ENCODE results near the gene CXCR2. TPM values are rescaled to one million over a fixed set of nuclear protein-coding genes. Genes with fewer than 3 reads are reported as not detected.
"Not testable (repeated sequence)": the region's sequence is repeated elsewhere in the genome, so short reads cannot be mapped to it uniquely, and the experiment has no call there.

Gene CXCR2
- total RNA-seq, 3 donors from 2014 or later: 0.35 to 1.1 TPM; not detected in 1

DNA sequence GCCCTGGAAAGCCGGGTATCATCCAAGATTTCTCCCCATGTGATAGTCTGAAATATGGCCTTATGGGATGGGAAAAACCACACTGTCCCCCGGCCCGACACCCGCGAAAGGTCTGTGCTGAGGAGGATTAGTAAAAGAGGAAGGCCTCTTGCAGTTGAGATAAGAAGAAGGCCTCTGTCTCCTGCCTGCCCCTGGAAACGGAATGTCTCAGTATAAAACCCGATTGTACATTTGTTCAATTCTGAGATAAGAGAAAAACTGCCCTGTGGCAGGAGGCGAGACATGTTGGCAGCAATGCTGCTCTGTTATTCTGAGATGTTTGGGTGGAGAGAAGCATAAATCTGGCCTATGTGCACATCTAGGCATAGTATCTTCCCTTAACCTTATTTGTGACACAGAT is 30.0 kb upstream of the CXCR2 start:
- H3K4me3 ChIP-seq: no peak overlapping the region
- H3K36me3 ChIP-seq (ENCODE audit: low read depth): no peaks in the 10 kb centered on the region
- TF ChIP-seq, protein P1, sequence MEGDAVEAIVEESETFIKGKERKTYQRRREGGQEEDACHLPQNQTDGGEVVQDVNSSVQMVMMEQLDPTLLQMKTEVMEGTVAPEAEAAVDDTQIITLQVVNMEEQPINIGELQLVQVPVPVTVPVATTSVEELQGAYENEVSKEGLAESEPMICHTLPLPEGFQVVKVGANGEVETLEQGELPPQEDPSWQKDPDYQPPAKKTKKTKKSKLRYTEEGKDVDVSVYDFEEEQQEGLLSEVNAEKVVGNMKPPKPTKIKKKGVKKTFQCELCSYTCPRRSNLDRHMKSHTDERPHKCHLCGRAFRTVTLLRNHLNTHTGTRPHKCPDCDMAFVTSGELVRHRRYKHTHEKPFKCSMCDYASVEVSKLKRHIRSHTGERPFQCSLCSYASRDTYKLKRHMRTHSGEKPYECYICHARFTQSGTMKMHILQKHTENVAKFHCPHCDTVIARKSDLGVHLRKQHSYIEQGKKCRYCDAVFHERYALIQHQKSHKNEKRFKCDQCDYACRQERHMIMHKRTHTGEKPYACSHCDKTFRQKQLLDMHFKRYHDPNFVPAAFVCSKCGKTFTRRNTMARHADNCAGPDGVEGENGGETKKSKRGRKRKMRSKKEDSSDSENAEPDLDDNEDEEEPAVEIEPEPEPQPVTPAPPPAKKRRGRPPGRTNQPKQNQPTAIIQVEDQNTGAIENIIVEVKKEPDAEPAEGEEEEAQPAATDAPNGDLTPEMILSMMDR (IDR thresholded peaks at IDR 0.05): no peak
- no peak for DNase-seq
- no peaks in the 10 kb centered on the region for H3K9me3 ChIP-seq
- no peaks in the 10 kb centered on the region for H3K4me1 ChIP-seq (ENCODE audit: low read depth)
- intact Hi-C loops (cut with DNase I, micrococcal nuclease): no loop called here
- ATAC-seq: no peak

GRCh38 chr2:218097975-218098374 is 27.9 kb upstream of the CXCR2 start:
- ATAC-seq (no peak), DNase-seq (no peak)
- H3K9me3 ChIP-seq: no peaks in the 10 kb centered on the region
- no peaks in the 10 kb centered on the region for H3K4me1 ChIP-seq (ENCODE audit: low read depth)
- intact Hi-C loops (cut with DNase I, micrococcal nuclease): no loop called here
- TF ChIP-seq, protein P1 (IDR thresholded peaks at IDR 0.05): no peak
- H3K4me3 ChIP-seq: no peak overlapping the region
- H3K36me3 ChIP-seq (ENCODE audit: low read depth): no peaks in the 10 kb centered on the region

DNA sequence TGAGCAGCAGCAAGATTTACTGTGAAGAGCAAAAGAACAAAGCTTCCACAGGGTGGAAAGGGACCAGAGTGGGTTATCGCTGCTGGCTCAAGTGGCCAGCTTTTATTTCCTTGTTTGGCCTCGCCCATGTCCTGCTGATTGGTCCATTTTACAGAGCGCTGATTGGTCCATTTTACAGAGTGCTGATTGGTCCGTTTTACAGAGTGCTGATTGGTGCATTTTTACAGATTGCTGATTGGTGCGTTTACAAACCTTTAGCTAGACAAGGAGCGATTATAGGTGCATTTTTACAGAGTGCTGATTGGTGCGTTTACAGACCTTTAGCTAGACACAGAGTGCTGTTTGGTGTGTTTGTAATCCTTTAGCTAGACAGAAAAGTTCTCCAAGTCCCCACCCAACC is 17.0 kb upstream of the CXCR2 start:
- ATAC-seq: not testable (repeated sequence)

DNA sequence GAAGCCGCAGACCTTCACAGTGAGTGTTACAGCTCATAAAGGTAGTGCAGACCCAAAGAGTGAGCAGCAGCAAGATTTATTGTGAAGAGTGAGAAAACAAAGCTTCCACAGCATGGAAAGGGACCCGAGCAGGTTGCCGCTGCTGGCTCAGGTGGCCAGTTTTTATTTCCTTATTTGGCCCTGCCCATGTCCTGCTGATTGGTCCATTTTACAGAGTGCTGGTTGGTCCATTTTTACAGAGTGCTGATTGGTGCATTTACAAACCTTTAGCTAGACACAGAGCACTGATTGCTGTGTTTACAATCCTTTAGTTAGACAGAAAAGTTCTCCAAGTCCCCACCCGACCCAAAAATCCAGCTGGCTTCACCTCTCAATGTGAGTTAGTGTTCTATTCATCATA is 4.0 kb upstream of the CXCR2 start:
- intact Hi-C loops (cut with DNase I, micrococcal nuclease); DNase-seq; H3K36me3 ChIP-seq (ENCODE audit: low read depth); ATAC-seq; H3K4me3 ChIP-seq; H3K4me1 ChIP-seq (ENCODE audit: low read depth): not testable (repeated sequence)
- H3K9me3 ChIP-seq: peaks cover 12% of the 10 kb centered on the region

More for the DNA sequence above, 17.0 kb upstream of the CXCR2 start:
- intact Hi-C loops (cut with DNase I, micrococcal nuclease); H3K9me3 ChIP-seq; H3K36me3 ChIP-seq (ENCODE audit: low read depth); H3K4me3 ChIP-seq; DNase-seq; H3K4me1 ChIP-seq (ENCODE audit: low read depth): not testable (repeated sequence)

DNA sequence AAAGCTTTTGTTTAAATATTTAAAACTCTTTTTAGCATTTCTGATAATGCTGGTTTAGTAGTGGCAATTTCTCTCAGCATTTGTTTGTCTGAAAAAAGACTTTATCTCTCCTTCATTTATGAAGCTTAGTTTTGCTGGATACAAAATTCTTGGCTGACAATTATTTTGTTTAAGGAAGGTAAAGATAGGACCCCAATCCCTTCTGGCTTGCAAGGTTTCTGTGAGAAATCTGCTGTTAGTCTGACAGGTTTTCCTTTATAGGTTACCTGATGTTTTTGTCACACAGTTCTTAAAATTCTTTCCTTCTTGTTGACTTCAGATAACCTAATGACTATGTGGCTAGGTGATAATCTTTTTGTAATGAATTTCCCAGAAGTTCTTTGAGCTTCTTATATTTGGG is 3.5 kb upstream of the CXCR2 start:
- intact Hi-C loops (cut with DNase I, micrococcal nuclease); ATAC-seq; H3K36me3 ChIP-seq (ENCODE audit: low read depth): not testable (repeated sequence)

DNA sequence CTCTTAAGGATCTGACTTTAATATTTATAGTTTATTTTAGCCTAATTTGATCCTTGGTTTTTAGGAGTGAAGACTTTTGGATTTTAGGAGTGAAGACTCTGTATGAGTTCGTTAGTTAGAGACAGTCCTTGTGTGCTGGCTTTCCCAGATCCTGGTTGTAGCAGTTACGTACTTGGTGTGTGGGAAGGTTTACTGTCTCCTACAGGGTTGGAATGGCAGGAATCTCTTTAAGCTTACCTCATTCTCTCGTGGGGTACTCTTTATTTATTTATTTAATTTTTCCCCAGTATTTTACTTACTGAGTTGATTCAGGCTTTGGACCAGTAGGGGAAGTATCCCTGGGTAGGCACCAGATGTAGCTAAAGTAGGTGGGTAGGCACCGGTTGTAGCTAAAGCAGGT is 1.8 kb upstream of the CXCR2 start:
- no peaks in the 10 kb centered on the region for H3K4me1 ChIP-seq (ENCODE audit: low read depth)
- H3K4me3 ChIP-seq: no peak overlapping the region
- TF ChIP-seq, protein P1 (IDR thresholded peaks at IDR 0.05): no peak
- intact Hi-C loops (cut with DNase I, micrococcal nuclease): no loop called here
- H3K36me3 ChIP-seq (ENCODE audit: low read depth): no peaks in the 10 kb centered on the region
- DNase-seq: no peak
- no peak for ATAC-seq
- H3K9me3 ChIP-seq: peaks cover 6% of the 10 kb centered on the region

More for the DNA sequence above, 3.5 kb upstream of the CXCR2 start:
- H3K9me3 ChIP-seq; DNase-seq; H3K4me3 ChIP-seq; H3K4me1 ChIP-seq (ENCODE audit: low read depth): not testable (repeated sequence)

- intact Hi-C loops (cut with DNase I, micrococcal nuclease): no loop called here
- no peaks in the 10 kb centered on the region for H3K4me1 ChIP-seq (ENCODE audit: low read depth)
- DNase-seq: no peak
- ATAC-seq: no peak
- TF ChIP-seq, protein P1 (IDR thresholded peaks at IDR 0.05): no peak
- H3K36me3 ChIP-seq (ENCODE audit: low read depth): no peaks in the 10 kb centered on the region
- H3K4me3 ChIP-seq: no peak overlapping the region
- H3K9me3 ChIP-seq: peaks cover 6% of the 10 kb centered on the region
Observed at GRCh38 chr2:218125095-218125494, 733 bp upstream of the CXCR2 start.

Measured in mucosa of descending colon (tissue), 3 donors.